ENCODE results near the gene CHD5.

CHD5 gene

GRCh38 chr1:6096243-6097116 is 83.6 kb downstream of the CHD5 start:
- no peak overlapping the region for H3K9ac ChIP-seq (ENCODE audit: low read length)
- no peak overlapping the region for H3K4me2 ChIP-seq (ENCODE audit: low read depth, low read length)
- TF ChIP-seq EZH2phosphoT487 (IDR thresholded peaks at IDR 0.05; ENCODE audit: low read length): no peak
- TF ChIP-seq EZH2 (optimal IDR thresholded peaks at IDR 0.05; ENCODE audit: low read depth, low read length): no peak
- TF ChIP-seq, protein P1, sequence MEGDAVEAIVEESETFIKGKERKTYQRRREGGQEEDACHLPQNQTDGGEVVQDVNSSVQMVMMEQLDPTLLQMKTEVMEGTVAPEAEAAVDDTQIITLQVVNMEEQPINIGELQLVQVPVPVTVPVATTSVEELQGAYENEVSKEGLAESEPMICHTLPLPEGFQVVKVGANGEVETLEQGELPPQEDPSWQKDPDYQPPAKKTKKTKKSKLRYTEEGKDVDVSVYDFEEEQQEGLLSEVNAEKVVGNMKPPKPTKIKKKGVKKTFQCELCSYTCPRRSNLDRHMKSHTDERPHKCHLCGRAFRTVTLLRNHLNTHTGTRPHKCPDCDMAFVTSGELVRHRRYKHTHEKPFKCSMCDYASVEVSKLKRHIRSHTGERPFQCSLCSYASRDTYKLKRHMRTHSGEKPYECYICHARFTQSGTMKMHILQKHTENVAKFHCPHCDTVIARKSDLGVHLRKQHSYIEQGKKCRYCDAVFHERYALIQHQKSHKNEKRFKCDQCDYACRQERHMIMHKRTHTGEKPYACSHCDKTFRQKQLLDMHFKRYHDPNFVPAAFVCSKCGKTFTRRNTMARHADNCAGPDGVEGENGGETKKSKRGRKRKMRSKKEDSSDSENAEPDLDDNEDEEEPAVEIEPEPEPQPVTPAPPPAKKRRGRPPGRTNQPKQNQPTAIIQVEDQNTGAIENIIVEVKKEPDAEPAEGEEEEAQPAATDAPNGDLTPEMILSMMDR (IDR thresholded peaks at IDR 0.05; ENCODE audit: low read length): no peak
- H3K36me3 ChIP-seq (replicated peaks; ENCODE audit: insufficient read depth, low read length): no peaks in the 10 kb centered on the region; the same call in 1 of the 2 replicates
- no peak overlapping the region for H3K27ac ChIP-seq (ENCODE audit: low read length)
- no peak overlapping the region for H2AFZ ChIP-seq (ENCODE audit: low read length)
- DNase-seq: no peak
- no peaks in the 10 kb centered on the region for H3K79me2 ChIP-seq (ENCODE audit: low read length)
- no peaks in the 10 kb centered on the region; the same call in 1 of the 2 replicates for H3F3A ChIP-seq (ENCODE audit: insufficient read depth, low read length)
- H3K9me2 ChIP-seq (replicated peaks; ENCODE audit: insufficient read depth, low read length): no peaks in the 10 kb centered on the region
- H3K9me3 ChIP-seq (replicated peaks; ENCODE audit: insufficient read depth, low read length): no peaks in the 10 kb centered on the region
- H3K27me3 ChIP-seq (replicated peaks; ENCODE audit: insufficient read depth, low read length): no peaks in the 10 kb centered on the region
- no peaks in the 10 kb centered on the region for H3K4me1 ChIP-seq (ENCODE audit: low read length)
- no peaks in the 10 kb centered on the region for H4K20me1 ChIP-seq (ENCODE audit: insufficient read depth, low read length)
- no peak overlapping the region for H3K4me3 ChIP-seq (ENCODE audit: low read length)

- Histone ChIP-seq H3K9me3 (replicated peaks; ENCODE audit: insufficient read depth, low read length) (no peaks in the 10 kb centered on the region), H3K36me3 (replicated peaks; ENCODE audit: insufficient read depth, low read length) (no peaks in the 10 kb centered on the region; the same call in 1 of the 2 replicates), H3K27ac (ENCODE audit: low read length) (no peak overlapping the region), H3K4me1 (ENCODE audit: low read length) (no peaks in the 10 kb centered on the region), H3K27me3 (replicated peaks; ENCODE audit: insufficient read depth, low read length) (no peaks in the 10 kb centered on the region), H3K79me2 (ENCODE audit: low read length) (no peaks in the 10 kb centered on the region), H3K9me2 (replicated peaks; ENCODE audit: insufficient read depth, low read length) (no peaks in the 10 kb centered on the region), H3F3A (ENCODE audit: insufficient read depth, low read length) (no peaks in the 10 kb centered on the region), H3K4me2 (ENCODE audit: low read depth, low read length) (no peak overlapping the region), H4K20me1 (ENCODE audit: insufficient read depth, low read length) (no peaks in the 10 kb centered on the region), H2AFZ (ENCODE audit: low read length) (no peak overlapping the region), H3K9ac (ENCODE audit: low read length) (no peak overlapping the region), H3K4me3 (ENCODE audit: low read length) (no peak overlapping the region)
- no peak for DNase-seq
- no peak for TF ChIP-seq EZH2phosphoT487 (IDR thresholded peaks at IDR 0.05; ENCODE audit: low read length)
- TF ChIP-seq EZH2 (optimal IDR thresholded peaks at IDR 0.05; ENCODE audit: low read depth, low read length): no peak
- TF ChIP-seq, protein P1 (IDR thresholded peaks at IDR 0.05; ENCODE audit: low read length): no peak
These were observed 84.4 kb downstream of the CHD5 start for GRCh38 chr1:6095511-6096242.

DNA sequence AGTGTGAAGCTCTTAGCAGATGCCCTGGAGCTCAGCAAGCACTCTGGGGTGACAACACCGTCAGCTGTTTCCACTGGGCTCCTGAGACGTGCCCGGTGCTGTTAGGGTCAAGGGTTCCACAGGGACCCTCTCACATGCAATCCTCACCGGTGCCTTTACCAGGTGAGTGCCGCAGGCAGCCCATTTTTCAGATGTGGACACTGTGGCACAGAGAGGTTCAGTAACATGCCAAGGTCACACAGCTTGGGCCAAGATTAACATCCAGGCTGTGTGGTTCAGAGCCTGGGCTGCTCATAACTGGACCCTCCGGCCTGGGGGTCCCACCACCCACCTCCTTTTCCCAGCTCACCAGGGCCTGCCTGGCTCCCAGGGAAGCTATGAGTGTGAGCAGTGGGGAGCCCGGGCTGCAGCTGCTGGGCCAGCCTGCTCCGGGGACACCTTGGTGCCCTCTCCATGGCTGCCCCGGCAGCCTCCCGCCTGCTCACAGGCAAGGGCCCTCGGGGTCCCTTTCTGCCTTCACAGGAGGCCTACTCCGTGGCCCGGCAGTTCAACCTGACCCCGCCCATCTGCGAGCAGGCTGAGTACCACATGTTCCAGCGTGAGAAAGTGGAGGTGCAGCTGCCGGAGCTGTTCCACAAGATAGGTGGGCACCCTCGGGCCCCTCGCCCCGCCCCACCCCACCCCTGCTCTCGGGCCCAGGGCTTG is 85.2 kb downstream of the CHD5 start:
- no peak for DNase-seq
- Histone ChIP-seq H3K9me3 (replicated peaks; ENCODE audit: insufficient read depth, low read length) (no peaks in the 10 kb centered on the region), H3K9me2 (replicated peaks; ENCODE audit: insufficient read depth, low read length) (no peaks in the 10 kb centered on the region), H3K27ac (ENCODE audit: low read length) (no peak overlapping the region), H4K20me1 (ENCODE audit: insufficient read depth, low read length) (no peaks in the 10 kb centered on the region), H3K36me3 (replicated peaks; ENCODE audit: insufficient read depth, low read length) (no peaks in the 10 kb centered on the region; the same call in 1 of the 2 replicates), H3K4me2 (ENCODE audit: low read depth, low read length) (no peak overlapping the region), H3K27me3 (replicated peaks; ENCODE audit: insufficient read depth, low read length) (no peaks in the 10 kb centered on the region), H3K4me3 (ENCODE audit: low read length) (no peak overlapping the region), H3K79me2 (ENCODE audit: low read length) (no peaks in the 10 kb centered on the region), H3F3A (ENCODE audit: insufficient read depth, low read length) (no peaks in the 10 kb centered on the region), H3K4me1 (ENCODE audit: low read length) (no peaks in the 10 kb centered on the region), H2AFZ (ENCODE audit: low read length) (no peak overlapping the region), H3K9ac (ENCODE audit: low read length) (no peak overlapping the region)
- no peak for TF ChIP-seq EZH2 (optimal IDR thresholded peaks at IDR 0.05; ENCODE audit: low read depth, low read length)
- no peak for TF ChIP-seq EZH2phosphoT487 (IDR thresholded peaks at IDR 0.05; ENCODE audit: low read length)
- TF ChIP-seq, protein P1 (IDR thresholded peaks at IDR 0.05; ENCODE audit: low read length): no peak

Data from MM.1S (cell line).